Measurements from ENCODE around the gene MACC1. TPM values are rescaled to one million over a fixed set of nuclear protein-coding genes. Genes with fewer than 3 reads are reported as not detected.

MACC1 gene
- total and polyA plus RNA-seq, 10 of the 15 experiments (the other 5 are each of a cell fraction or from before 2014, with no cell fraction given), result 6.0 to 61.1 (median 12.7) TPM

DNA sequence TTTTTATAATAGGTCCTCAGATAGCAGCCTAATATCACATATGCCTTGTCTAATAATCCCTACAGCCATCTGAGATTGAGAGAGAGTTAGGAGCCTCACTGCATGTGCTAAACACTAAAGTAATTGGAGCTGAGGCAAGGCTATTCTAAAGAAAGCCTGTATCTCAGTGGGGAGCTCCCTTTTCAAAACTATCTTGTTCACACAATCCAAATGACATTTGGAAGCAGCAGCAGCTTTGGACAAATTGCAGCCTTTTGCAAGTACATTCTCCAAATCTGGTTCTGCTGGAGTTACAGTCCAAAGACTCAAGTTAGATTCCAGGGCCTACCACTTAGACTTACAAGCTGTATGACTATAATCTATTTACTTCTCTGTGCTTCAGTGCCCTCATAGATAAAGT lies 104.5 kb downstream of the MACC1 start (continued):
- TF ChIP-seq, protein P1, sequence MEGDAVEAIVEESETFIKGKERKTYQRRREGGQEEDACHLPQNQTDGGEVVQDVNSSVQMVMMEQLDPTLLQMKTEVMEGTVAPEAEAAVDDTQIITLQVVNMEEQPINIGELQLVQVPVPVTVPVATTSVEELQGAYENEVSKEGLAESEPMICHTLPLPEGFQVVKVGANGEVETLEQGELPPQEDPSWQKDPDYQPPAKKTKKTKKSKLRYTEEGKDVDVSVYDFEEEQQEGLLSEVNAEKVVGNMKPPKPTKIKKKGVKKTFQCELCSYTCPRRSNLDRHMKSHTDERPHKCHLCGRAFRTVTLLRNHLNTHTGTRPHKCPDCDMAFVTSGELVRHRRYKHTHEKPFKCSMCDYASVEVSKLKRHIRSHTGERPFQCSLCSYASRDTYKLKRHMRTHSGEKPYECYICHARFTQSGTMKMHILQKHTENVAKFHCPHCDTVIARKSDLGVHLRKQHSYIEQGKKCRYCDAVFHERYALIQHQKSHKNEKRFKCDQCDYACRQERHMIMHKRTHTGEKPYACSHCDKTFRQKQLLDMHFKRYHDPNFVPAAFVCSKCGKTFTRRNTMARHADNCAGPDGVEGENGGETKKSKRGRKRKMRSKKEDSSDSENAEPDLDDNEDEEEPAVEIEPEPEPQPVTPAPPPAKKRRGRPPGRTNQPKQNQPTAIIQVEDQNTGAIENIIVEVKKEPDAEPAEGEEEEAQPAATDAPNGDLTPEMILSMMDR (IDR thresholded peaks at IDR 0.05 in 2 of 3, conservative IDR thresholded peaks at IDR 0.05 in 1 of 3; ENCODE audit: control insufficient read depth in 2 of 3, extremely low read depth in 1 of 3, insufficient read depth in 1 of 3, low read depth in 3 of 3, low read length in 3 of 3), result no peak
- TF ChIP-seq TCF12 (IDR thresholded peaks at IDR 0.05; ENCODE audit: low read depth, low read length) (no peak), TBL1XR1 (IDR thresholded peaks at IDR 0.05; ENCODE audit: low read depth, low read length) (no peak)
- TF ChIP-seq, protein P2, sequence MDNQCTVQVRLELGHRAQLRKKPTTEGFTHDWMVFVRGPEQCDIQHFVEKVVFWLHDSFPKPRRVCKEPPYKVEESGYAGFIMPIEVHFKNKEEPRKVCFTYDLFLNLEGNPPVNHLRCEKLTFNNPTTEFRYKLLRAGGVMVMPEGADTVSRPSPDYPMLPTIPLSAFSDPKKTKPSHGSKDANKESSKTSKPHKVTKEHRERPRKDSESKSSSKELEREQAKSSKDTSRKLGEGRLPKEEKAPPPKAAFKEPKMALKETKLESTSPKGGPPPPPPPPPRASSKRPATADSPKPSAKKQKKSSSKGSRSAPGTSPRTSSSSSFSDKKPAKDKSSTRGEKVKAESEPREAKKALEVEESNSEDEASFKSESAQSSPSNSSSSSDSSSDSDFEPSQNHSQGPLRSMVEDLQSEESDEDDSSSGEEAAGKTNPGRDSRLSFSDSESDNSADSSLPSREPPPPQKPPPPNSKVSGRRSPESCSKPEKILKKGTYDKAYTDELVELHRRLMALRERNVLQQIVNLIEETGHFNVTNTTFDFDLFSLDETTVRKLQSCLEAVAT (IDR thresholded peaks at IDR 0.05), result no peak

DNA sequence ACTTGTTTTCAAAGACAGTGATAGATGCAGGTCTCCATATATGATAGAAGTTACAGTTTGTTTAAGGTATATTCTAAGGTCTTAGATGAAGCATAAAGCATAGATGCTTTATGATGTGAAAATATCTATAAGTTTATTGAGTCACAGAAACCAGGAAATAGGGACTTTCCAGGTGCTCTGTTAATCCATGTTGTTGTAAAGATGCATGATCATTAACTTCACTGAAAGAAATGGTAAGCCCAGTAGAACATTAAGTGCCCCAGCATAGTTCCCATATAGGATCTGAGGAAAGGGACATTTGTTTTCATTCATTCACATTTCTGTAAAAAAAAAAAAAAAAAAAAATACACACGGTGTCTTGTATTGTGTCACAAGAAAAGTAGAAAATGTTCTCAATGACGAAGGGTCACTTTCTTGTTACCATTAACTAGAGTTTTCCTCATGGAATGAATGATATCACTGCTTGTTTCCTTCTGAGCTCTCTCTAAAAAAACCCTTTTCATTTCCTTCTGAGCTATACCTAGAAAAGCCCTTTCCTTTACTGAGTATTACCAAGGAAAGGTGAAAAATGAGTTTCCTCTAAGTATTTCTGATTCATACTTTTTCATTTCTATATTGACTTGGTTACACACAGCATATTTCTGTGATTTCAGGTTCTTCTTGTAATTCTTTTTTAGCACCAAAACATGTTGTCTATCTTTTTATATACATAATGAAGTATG lies 105.2 kb downstream of the MACC1 start:
- Histone ChIP-seq H3K79me2 (ENCODE audit: control insufficient read depth, insufficient read depth, low read length) (no peaks in the 10 kb centered on the region), H3K36me3 (ENCODE audit: control insufficient read depth in 2 of 2, insufficient read depth in 2 of 2, low read length in 1 of 2) (no peaks in the 10 kb centered on the region), H3K27ac (ENCODE audit: control insufficient read depth, insufficient read depth) (no peak overlapping the region), H3K4me1 (ENCODE audit: control insufficient read depth, insufficient read depth, low read length) (peaks cover 21% of the 10 kb centered on the region), H2AFZ (ENCODE audit: control insufficient read depth, low read depth, low read length) (no peak overlapping the region), H3K27me3 (replicated peaks in 1 of 2; ENCODE audit: control insufficient read depth in 2 of 2, insufficient read depth in 2 of 2, low read length in 1 of 2) (no peaks in the 10 kb centered on the region), H3K4me3 (no peak overlapping the region), H3K4me2 (ENCODE audit: control insufficient read depth, insufficient read depth) (no peak overlapping the region), H3K9ac (ENCODE audit: control insufficient read depth, insufficient read depth, low read length) (no peak overlapping the region), H4K20me1 (ENCODE audit: control insufficient read depth, insufficient read depth) (no peaks in the 10 kb centered on the region), H3K9me3 (replicated peaks; ENCODE audit: control insufficient read depth, insufficient read depth, low read length) (no peaks in the 10 kb centered on the region)
- DNase-seq (ENCODE audit: low read depth, low spot score) (no peak), ATAC-seq (no peak), FAIRE-seq (no peak)
- BruUV-seq (replicated peaks), result no TSS peak
- intact Hi-C loops (cut with micrococcal nuclease; ENCODE audit: unreplicated experiment) (loop anchor here (2.0 kb wide), 1 partner anchor 129 kb away; no protein-coding TSS in a partner anchor), in situ Hi-C loops (cut with MboI) (no loop called here)
- ChIA-PET CTCF (interaction anchor here (0.6 to 3.5 kb wide), 14 partner anchors 9 to 328 kb away, joined by 3 to 14 read pairs (median 4); no protein-coding TSS in a partner anchor), SMC1A (ENCODE audit: uncharacterized antibody, unreplicated experiment) (interaction anchor here (0.6 to 4.5 kb wide), 17 partner anchors 8 to 295 kb away, joined by 3 to 27 read pairs (median 5); no protein-coding TSS in a partner anchor), RAD21 (ENCODE audit: unreplicated experiment) (interaction anchor here (0.7 to 3.8 kb wide), 11 partner anchors 11 to 486 kb away, joined by 3 to 19 read pairs (median 5); no protein-coding TSS in a partner anchor), POLR2A (interaction anchor here (0.8 to 2.2 kb wide), 3 partner anchors 22 to 192 kb away, joined by 3 to 6 read pairs (median 5); no protein-coding TSS in a partner anchor)
- 24% methylated on average over 2 of the region's 2 CpGs for WGBS (ENCODE audit: insufficient coverage, insufficient replicate concordance, low lambda C conversion rate, missing lambda C conversion rate)
- TF ChIP-seq NFYA (IDR thresholded peaks at IDR 0.05; ENCODE audit: borderline replicate concordance, low read depth, low read length) (no peak), WRNIP1 (IDR thresholded peaks at IDR 0.05; ENCODE audit: borderline replicate concordance, low read depth, low read length) (no peak), JUNB (IDR thresholded peaks at IDR 0.05) (peak; percentile 10; the same call in 1 of the 2 replicates)

All from GM12878 (cell line).